GM23248 (cell line): ENCODE measurements around the gene SLC25A29. TPM values are rescaled to one million over a fixed set of nuclear protein-coding genes. Genes with fewer than 3 reads are reported as not detected.
A peak's percentile ranks its signal among the peaks of the same experiment; 100 is the strongest.

Source experiments
- DNase-seq: peaks from one replicate; pipeline ENCODE4 v3.0.0-alpha.2; 2015
- H2AFZ ChIP-seq: fragments of 200-600 bp; sonication (generic); 2 replicates; pipeline ENCODE4 v1.6.1; 2016; ENCODE audit warnings: antibody characterized with exemption
- H3F3A ChIP-seq: fragments of 200-600 bp; sonication (generic); 2 replicates; pipeline ENCODE4 v1.6.1; 2016; ENCODE audit warnings: mild to moderate bottlenecking, antibody characterized with exemption, mixed run types; ENCODE audit not compliant: insufficient read depth
- H3K27ac ChIP-seq: fragments of 200-600 bp; sonication (generic); 2 replicates; pipeline ENCODE4 v1.5.1; 2016; ENCODE audit warnings: mild to moderate bottlenecking
- H3K27me3 ChIP-seq: fragments of 200-600 bp; sonication (generic); replicated peaks from 2 replicates; pipeline ENCODE4 v1.6.1; 2016; ENCODE audit warnings: mild to moderate bottlenecking; ENCODE audit not compliant: insufficient read depth
- H3K36me3 ChIP-seq: fragments of 200-600 bp; sonication (generic); 2 replicates; pipeline ENCODE4 v1.6.1; 2016; ENCODE audit warnings: low read depth, mild to moderate bottlenecking
- H3K4me1 ChIP-seq: fragments of 200-600 bp; sonication (generic); 2 replicates; pipeline ENCODE4 v1.6.1; 2016; ENCODE audit warnings: mild to moderate bottlenecking; ENCODE audit not compliant: insufficient read depth
- H3K4me2 ChIP-seq: fragments of 200-600 bp; sonication (generic); one replicate; pipeline ENCODE4 v1.6.1; 2016; ENCODE audit warnings: mild to moderate bottlenecking; ENCODE audit not compliant: unreplicated experiment
- H3K4me3 ChIP-seq: fragments of 200-600 bp; sonication (generic); 2 replicates; pipeline ENCODE4 v1.5.1; 2016; ENCODE audit warnings: mild to moderate bottlenecking
- H3K79me2 ChIP-seq: fragments of 200-600 bp; sonication (generic); 2 replicates; pipeline ENCODE4 v1.6.1; 2016; ENCODE audit warnings: mild to moderate bottlenecking; ENCODE audit not compliant: insufficient read depth
- H3K9ac ChIP-seq: fragments of 200-600 bp; sonication (generic); 2 replicates; pipeline ENCODE4 v1.6.1; 2016; ENCODE audit warnings: mild to moderate bottlenecking
- H3K9me2 ChIP-seq: fragments of 200-600 bp; sonication (generic); 2 replicates; pipeline ENCODE4 v1.6.1; 2016; ENCODE audit warnings: mixed run types, mild to moderate bottlenecking, moderate library complexity; ENCODE audit not compliant: insufficient read depth
- H3K9me3 ChIP-seq: fragments of 200-600 bp; sonication (generic); one replicate; pipeline ENCODE4 v1.6.1; 2017; ENCODE audit warnings: low read depth
- H4K20me1 ChIP-seq: fragments of 200-600 bp; sonication (generic); 2 replicates; pipeline ENCODE4 v1.6.0; 2016; ENCODE audit not compliant: insufficient read depth
- EZH2 ChIP-seq: fragments of 200-600 bp; sonication (generic); IDR thresholded peaks from 2 replicates; pipeline ENCODE4 v1.6.1; 2018; ENCODE audit warnings: antibody characterized with exemption, mild to moderate bottlenecking; ENCODE audit not compliant: insufficient read depth, poor library complexity, severe bottlenecking
- EZH2phosphoT487 ChIP-seq: fragments of 200-600 bp; sonication (generic); IDR thresholded peaks from 2 replicates; pipeline ENCODE4 v1.6.1; 2018; ENCODE audit warnings: antibody characterized with exemption, moderate library complexity, mild to moderate bottlenecking, low read depth; ENCODE audit not compliant: insufficient read depth
- WGBS, 2 experiments: methylation state at CpG; one replicate each; pipeline ENCODE4 v1.1.6; 2015 to 2017; ENCODE audit warnings: low lambda C conversion rate in 2 of 2, low coverage in 1 of 2; ENCODE audit errors: missing lambda C conversion rate in 2 of 2; 5-methylcytosine and 5-hydroxymethylcytosine counted together
- in situ Hi-C: fragments of 300-500 bp; cut with MboI; formaldehyde crosslinking; loops from 2 replicates; pipeline ENCODE4 v1.15.0; 2020
- polyA plus RNA-seq: library from polyadenylated mRNA; unstranded; fragments of >200 nt; fragmentation: Nextera tagmentation; extraction: Ambion mirVana; gene quantifications from 2 replicates; pipeline ENCODE4 v1.2.1, GENCODE V29; 2016
- total RNA-seq: library from RNA; depleted of rRNA; stranded (reverse); fragments of >200 nt; shearing (Covaris generic); gene quantifications from 2 replicates; pipeline ENCODE4 v1.2.3, GENCODE V29; 2014

Gene SLC25A29
- total and polyA plus RNA-seq, 2 experiments from 2014 or later: 5.5 to 11.8 TPM

DNA sequence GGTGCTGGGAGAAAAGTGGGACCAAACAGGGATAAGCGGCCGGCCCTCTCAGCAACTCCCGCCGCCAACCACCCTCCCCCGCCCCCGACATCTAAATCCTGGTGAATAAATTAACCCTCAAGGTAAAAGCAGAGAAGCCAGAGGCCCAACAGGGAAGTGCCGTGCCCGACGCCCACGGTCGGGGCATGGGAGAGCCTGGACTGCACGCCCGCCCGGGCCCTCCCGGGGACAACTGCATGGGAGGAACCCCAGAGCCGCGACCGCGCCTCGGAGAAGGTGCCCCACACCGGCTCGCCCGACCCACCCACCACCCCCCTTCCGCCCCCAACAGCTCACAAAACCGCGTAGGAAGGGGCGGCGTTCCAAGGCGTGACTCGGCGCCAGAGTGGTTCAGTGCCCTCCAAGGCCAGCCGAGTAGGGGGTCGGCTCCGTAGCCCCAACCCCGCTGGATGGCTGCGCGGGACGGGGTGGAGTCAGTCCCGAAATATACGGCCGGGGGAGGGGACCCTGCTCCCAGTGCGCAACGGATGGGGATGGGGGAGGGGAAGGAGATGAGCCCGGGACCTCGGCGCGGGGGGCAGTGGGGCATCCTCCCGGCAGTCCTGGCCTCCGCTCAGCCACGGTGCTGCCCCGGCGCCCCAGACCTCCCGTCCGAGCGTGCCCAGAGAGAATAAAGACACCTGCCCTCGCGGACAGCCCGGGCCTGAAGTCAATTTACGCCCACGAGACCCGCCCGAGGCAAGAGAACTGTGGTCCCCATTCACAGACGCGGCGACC is 732 bp downstream of the SLC25A29 start:
- Histone ChIP-seq H3K9ac (peak overlapping the region; percentile 41), H3K27me3 (no peaks in the 10 kb centered on the region), H4K20me1 (no peaks in the 10 kb centered on the region), H3K4me1 (no peaks in the 10 kb centered on the region), H3K9me2 (no peaks in the 10 kb centered on the region), H3K9me3 (no peaks in the 10 kb centered on the region), H3F3A (no peaks in the 10 kb centered on the region), H3K36me3 (no peaks in the 10 kb centered on the region), H3K4me2 (peak overlapping the region; percentile 82), H3K27ac (no peak overlapping the region), H3K79me2 (no peaks in the 10 kb centered on the region), H2AFZ (peak overlapping the region; percentile 68), H3K4me3 (peak overlapping the region; percentile 77)
- TF ChIP-seq EZH2 (no peak), EZH2phosphoT487 (no peak)
- WGBS, 2 experiments: 1% methylated on average over 30 to 46 of the region's 65 CpGs
- in situ Hi-C loops: no loop called here
- peak; percentile 54 for DNase-seq

- Histone ChIP-seq H3K9me2 (no peaks in the 10 kb centered on the region), H3K79me2 (no peaks in the 10 kb centered on the region), H3K9ac (peak overlapping the region; percentile 30; the same call in 1 of the 2 replicates), H3K9me3 (no peaks in the 10 kb centered on the region), H3K36me3 (no peaks in the 10 kb centered on the region), H3K4me2 (peak overlapping the region; percentile 43), H3K4me3 (peak overlapping the region; percentile 77), H4K20me1 (no peaks in the 10 kb centered on the region), H3F3A (no peaks in the 10 kb centered on the region), H2AFZ (peak overlapping the region; percentile 34), H3K27me3 (no peaks in the 10 kb centered on the region), H3K27ac (no peak overlapping the region), H3K4me1 (no peaks in the 10 kb centered on the region)
- TF ChIP-seq EZH2phosphoT487: no peak
- no peak for TF ChIP-seq EZH2
- in situ Hi-C loops: no loop called here
- 23 to 34% methylated on average over 21 to 23 of the region's 23 CpGs for WGBS, 2 experiments
- DNase-seq: peak; percentile 59
These were observed 1.4 kb downstream of the SLC25A29 start for GRCh38 chr14:100304825-100305323.

DNA sequence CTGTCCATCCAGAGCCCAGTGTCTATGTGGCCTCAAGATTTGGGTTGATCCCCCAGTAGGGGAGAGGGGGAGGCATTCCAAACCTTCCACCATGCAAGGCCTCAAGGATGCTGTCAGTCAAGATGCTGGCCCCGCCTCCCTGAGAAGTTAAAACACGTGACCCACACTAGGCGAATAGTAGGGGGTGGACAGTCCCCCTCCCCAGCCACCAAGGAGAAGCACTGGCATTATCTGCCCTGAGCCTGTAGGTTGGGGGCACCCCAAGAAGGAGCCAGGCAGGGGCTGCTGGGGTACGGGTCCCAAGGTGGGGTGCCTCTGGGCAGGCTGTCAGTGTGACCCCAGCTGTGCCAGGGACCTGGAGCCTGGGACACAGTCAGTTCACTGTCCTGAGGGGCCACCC is 2.3 kb downstream of the SLC25A29 start:
- Histone ChIP-seq H4K20me1 (no peaks in the 10 kb centered on the region), H3K4me1 (no peaks in the 10 kb centered on the region), H3K9me2 (no peaks in the 10 kb centered on the region), H3F3A (no peaks in the 10 kb centered on the region), H3K4me2 (no peak overlapping the region), H3K36me3 (no peaks in the 10 kb centered on the region), H3K79me2 (no peaks in the 10 kb centered on the region), H3K9me3 (no peaks in the 10 kb centered on the region), H3K9ac (no peak overlapping the region), H3K4me3 (no peak overlapping the region), H3K27ac (no peak overlapping the region), H3K27me3 (no peaks in the 10 kb centered on the region), H2AFZ (no peak overlapping the region)
- TF ChIP-seq EZH2phosphoT487 (no peak), EZH2 (no peak)
- in situ Hi-C loops: no loop called here
- WGBS, 2 experiments: 82 to 90% methylated on average over 4 of the region's 4 CpGs
- DNase-seq: no peak

GRCh38 chr14:100303179-100303578 is 3.1 kb downstream of the SLC25A29 start:
- Histone ChIP-seq H3K4me1 (no peaks in the 10 kb centered on the region), H3K9me2 (no peaks in the 10 kb centered on the region), H3F3A (no peaks in the 10 kb centered on the region), H3K9me3 (no peaks in the 10 kb centered on the region), H3K79me2 (no peaks in the 10 kb centered on the region), H3K9ac (no peak overlapping the region), H3K4me2 (no peak overlapping the region), H3K36me3 (no peaks in the 10 kb centered on the region), H3K27ac (no peak overlapping the region), H4K20me1 (no peaks in the 10 kb centered on the region), H2AFZ (no peak overlapping the region), H3K27me3 (no peaks in the 10 kb centered on the region), H3K4me3 (no peak overlapping the region)
- TF ChIP-seq EZH2phosphoT487 (no peak), EZH2 (no peak)
- in situ Hi-C loops: no loop called here
- 62 to 67% methylated on average over 8 of the region's 8 CpGs for WGBS, 2 experiments
- DNase-seq: peak; percentile 47
